Muscle layer of colon (tissue), 2 donors: ENCODE results near the gene CEP83.
"Not testable (repeated sequence)": the region's sequence is repeated elsewhere in the genome, so short reads cannot be mapped to it uniquely, and the experiment has no call there.

Experiments
- H3K27ac ChIP-seq: one replicate; pipeline ENCODE4 v1.7.0; 2013; ENCODE audit warnings: low read depth, mild to moderate bottlenecking, low read length, moderate library complexity
- H3K27me3 ChIP-seq, 2 donors: one replicate each; pipeline ENCODE4 v1.7.0; 2013; ENCODE audit warnings: low read length in 2 of 2, mild to moderate bottlenecking in 2 of 2; ENCODE audit not compliant: insufficient read depth in 2 of 2, control insufficient read depth in 1 of 2
- H3K36me3 ChIP-seq: one replicate; pipeline ENCODE4 v1.7.0; 2013; ENCODE audit warnings: mild to moderate bottlenecking, low read length; ENCODE audit not compliant: insufficient read depth
- H3K4me1 ChIP-seq: one replicate; pipeline ENCODE4 v1.7.0; 2013; ENCODE audit warnings: mild to moderate bottlenecking, low read length; ENCODE audit not compliant: insufficient read depth
- H3K4me3 ChIP-seq, 2 donors: one replicate each; pipeline ENCODE4 v1.7.0; 2013; ENCODE audit warnings: low read length in 2 of 2, low read depth in 1 of 2, mild to moderate bottlenecking in 1 of 2, moderate library complexity in 1 of 2
- H3K9ac ChIP-seq: one replicate; pipeline ENCODE4 v1.7.0; 2013; ENCODE audit warnings: low read length
- H3K9me3 ChIP-seq: one replicate; pipeline ENCODE4 v1.7.0; 2013; ENCODE audit warnings: mild to moderate bottlenecking, low read length
- donor health status: abdominal sarcoma.
- donor health status: Adenocarcinoma of cecum.

CEP83 gene

DNA sequence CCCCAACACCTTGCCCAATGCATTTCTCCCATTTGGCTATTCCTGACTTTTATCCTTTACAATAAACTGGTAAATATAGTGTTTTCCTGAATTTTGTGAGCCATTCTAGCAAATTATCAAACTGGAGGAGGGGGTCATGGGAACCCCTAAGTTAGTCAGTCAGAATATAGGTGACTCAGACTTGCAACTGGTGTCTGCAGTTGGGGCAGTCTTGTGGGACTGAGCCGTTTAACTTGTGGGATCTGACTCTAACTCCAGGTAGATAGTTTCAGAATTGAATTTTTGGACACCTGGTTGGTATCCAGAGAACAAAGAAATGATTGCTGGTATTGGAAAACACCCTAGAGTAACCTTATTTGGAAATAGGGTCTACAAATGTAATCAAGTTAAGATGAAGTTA is 133.4 kb downstream of the CEP83 start:
- Histone ChIP-seq H3K27me3 (no peaks in the 10 kb centered on the region), H3K9ac (no peak overlapping the region), H3K27ac (no peak overlapping the region), H3K4me3 (no peak overlapping the region), H3K36me3 (peaks cover 19% of the 10 kb centered on the region), H3K9me3 (no peaks in the 10 kb centered on the region), H3K4me1 (no peaks in the 10 kb centered on the region)

DNA sequence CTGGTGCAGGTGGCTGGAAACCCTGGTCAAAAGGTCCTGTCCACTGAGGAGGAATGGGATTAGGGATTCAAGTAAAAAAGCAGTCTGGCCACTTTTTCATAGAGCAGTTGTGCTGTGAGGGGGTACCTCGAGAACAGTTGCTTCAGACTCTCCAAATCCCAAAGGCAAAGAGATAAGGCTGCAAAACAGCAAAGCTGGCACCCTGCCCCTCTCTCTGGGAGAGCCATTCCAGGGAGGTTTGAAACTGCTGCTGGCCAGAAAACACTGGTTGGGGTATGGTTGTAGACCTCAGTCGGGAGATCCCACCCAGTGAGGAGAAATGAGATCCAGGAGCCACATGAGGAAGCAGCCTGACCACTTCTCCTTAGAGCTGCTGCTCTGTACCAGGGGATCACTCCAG is 137.3 kb downstream of the CEP83 start:
- Histone ChIP-seq H3K9me3 (no peaks in the 10 kb centered on the region), H3K36me3 (peaks cover 19% of the 10 kb centered on the region), H3K27ac (no peak overlapping the region), H3K4me3 (no peak overlapping the region), H3K4me1 (no peaks in the 10 kb centered on the region), H3K9ac (no peak overlapping the region), H3K27me3 (no peaks in the 10 kb centered on the region)

DNA sequence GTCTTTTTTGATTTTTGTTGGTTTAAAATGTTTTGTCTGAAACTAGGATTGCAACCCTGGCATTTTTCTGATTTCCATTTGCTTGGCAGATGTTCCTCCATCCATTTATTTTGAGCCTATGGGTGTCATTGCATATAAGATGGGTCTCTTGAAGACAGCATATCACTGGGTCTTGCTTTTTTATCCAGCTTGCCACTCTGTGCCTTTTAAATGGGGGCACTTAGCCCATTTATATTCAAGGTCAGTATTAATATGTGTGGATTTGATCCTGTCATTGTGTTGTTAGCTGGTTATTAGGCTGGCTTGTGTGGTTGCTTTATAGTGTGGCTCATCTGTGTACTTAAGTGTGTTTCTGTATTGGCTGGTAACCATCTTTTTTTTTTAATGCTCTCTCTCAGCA is 139.6 kb downstream of the CEP83 start:
- no peaks in the 10 kb centered on the region for H3K27me3 ChIP-seq
- H3K36me3 ChIP-seq = peaks cover 12% of the 10 kb centered on the region
- no peak overlapping the region for H3K9ac ChIP-seq
- no peaks in the 10 kb centered on the region for H3K4me1 ChIP-seq
- no peak overlapping the region for H3K4me3 ChIP-seq
- no peak overlapping the region for H3K27ac ChIP-seq
- no peaks in the 10 kb centered on the region for H3K9me3 ChIP-seq

DNA sequence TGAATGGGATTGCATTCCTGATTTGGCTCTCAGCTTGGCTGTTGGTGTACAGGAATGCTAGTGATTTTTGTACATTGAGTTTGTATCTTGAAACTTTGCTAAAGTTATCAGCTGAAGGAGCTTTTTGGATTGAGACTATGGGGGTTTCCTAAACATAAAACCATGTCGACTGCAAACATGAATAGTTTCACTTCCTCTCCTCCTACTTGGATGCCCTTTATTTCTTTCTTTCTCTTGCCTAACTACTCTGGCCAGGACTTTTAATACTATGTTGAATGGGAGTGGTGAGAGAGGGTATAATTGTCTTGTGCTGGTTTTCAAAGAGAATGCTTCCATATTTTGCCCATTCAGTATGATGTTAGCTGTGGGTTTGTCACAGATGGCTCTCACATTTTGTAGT is 141.5 kb downstream of the CEP83 start:
- no peaks in the 10 kb centered on the region for H3K9me3 ChIP-seq
- H3K27ac ChIP-seq = no peak overlapping the region

DNA sequence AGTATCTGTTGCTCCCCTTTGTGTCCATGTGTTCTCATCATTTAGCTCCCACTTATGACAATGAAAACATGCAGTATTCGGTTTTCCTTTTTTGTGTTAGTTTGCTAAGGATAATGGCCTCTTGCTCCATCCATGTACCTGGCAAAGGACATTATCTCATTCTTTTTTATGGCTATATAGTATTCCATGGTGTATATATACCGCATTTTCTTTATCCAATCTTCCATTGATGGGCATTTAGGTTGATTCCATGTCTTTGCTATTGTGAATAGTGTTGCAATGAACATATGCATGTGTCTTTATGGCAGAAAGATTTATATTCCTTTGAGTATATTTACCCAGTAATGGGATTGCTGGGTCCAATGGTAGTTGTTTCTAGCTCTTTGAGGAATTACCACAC is 143.1 kb downstream of the CEP83 start:
- H3K27ac ChIP-seq, H3K4me1 ChIP-seq, H3K9me3 ChIP-seq, H3K27me3 ChIP-seq, H3K36me3 ChIP-seq, H3K9ac ChIP-seq, H3K4me3 ChIP-seq: not testable (repeated sequence)

More for the DNA sequence above, 141.5 kb downstream of the CEP83 start:
- Histone ChIP-seq H3K9ac (no peak overlapping the region), H3K4me3 (no peak overlapping the region), H3K27me3 (no peaks in the 10 kb centered on the region), H3K4me1 (no peaks in the 10 kb centered on the region), H3K36me3 (peaks cover 10% of the 10 kb centered on the region)

DNA sequence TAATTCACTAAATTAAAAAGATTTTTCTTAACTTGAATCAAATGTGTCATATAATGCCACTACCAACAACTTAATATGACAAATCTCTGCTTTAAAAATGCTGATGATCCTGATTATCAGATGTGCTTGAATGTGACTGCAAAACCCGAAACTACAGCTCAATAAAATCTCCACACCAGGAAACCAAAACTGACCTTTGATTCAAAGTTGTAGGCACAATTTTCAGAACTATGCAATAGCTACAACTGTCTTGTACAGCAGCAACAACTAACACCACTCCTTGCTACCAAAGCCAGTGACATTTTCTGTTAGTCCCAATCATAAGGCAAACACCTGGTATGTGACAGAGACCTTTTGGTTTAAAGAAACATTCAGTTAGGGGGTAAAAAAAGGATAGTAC is 147.3 kb downstream of the CEP83 start:
- peaks cover 18% of the 10 kb centered on the region for H3K36me3 ChIP-seq
- H3K27ac ChIP-seq = no peak overlapping the region
- H3K27me3 ChIP-seq = no peaks in the 10 kb centered on the region
- H3K4me3 ChIP-seq = no peak overlapping the region
- no peak overlapping the region for H3K9ac ChIP-seq
- no peaks in the 10 kb centered on the region for H3K4me1 ChIP-seq
- H3K9me3 ChIP-seq = no peaks in the 10 kb centered on the region

DNA sequence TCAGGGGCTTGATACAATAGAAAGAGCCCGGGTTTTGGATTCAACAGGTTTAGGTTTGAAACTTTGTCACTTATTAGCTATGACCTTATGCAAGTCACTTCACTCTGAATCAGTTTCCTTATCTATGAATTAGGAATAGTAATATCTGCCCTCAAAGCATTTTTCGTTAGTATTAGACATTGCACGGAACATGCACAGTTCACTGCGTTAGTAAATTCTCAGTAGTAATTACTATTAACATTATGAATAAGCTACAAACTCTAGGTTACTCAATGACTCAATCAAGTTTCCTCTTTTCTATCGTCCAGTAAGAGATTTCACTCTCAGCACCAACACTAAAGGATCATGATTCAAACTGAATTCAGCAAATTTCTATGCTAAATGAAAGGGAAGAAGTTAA is 150.3 kb downstream of the CEP83 start:
- Histone ChIP-seq H3K9me3 (no peaks in the 10 kb centered on the region), H3K4me3 (no peak overlapping the region), H3K4me1 (peaks cover 10% of the 10 kb centered on the region), H3K9ac (no peak overlapping the region), H3K36me3 (peaks cover 24% of the 10 kb centered on the region), H3K27ac (no peak overlapping the region), H3K27me3 (no peaks in the 10 kb centered on the region)

DNA sequence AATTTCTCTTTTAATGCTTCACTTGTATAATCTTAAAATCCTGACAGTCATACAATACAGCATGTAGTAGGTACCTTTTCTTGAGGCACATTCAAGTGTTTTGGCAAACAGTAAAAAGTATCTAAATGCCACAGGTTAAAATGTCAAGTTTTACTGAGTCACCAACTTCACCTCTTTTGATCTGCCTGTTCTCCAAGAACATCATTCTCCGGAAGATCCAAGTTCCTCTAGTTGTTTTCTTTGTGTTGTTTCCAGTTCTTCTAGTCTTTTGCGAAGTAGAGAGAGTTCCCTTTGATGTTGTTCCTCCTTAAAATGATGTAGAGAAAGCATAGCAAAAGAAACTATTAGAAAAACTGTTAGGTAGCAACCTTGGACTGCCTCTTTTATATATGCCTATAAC is 151.1 kb downstream of the CEP83 start:
- H3K4me3 ChIP-seq = no peak overlapping the region
- H3K9me3 ChIP-seq = no peaks in the 10 kb centered on the region
- H3K27me3 ChIP-seq = no peaks in the 10 kb centered on the region
- H3K4me1 ChIP-seq = peaks cover 17% of the 10 kb centered on the region
- H3K9ac ChIP-seq = no peak overlapping the region
- peaks cover 24% of the 10 kb centered on the region for H3K36me3 ChIP-seq
- no peak overlapping the region for H3K27ac ChIP-seq

DNA sequence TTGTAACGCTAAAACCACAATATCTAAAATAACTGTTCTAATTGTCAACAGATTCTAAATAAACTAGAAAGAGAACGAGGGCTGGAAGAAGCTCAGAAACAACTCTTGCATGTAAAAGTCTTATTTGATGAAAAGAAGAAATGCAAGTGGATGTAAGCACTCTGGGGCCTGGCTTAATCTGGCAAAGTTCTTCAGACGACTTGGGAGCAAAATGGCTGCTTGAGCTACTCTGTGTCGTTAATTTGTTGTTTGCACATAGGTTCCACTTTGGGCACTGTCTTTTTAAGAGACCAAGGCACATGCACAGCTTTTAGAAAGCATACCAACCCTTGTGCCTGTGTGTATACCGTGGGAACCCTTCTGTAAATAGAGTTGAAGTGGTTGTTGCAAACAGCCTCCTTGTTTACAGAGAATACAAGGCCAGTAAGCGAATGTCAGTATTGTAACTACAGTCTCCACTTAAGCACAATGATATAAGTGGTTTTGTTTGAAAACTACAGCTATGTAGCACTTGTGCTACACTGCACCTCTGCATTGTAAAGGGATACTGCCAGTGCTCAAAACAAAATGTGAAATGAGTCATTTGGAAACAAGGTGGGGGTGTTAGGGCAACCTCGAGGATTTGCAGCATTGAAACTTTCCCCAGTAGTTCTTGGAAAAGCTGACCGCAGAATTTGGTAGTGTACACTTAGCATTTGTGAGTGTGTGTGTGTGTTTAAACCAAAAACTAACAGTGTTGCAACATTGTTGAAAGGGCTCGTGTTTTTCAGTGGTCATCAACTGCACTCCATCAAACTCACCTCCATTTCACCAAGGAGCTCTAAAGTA is 154.3 kb downstream of the CEP83 start:
- H3K9ac ChIP-seq = no peak overlapping the region
- H3K27me3 ChIP-seq = no peaks in the 10 kb centered on the region
- H3K9me3 ChIP-seq = no peaks in the 10 kb centered on the region
- H3K36me3 ChIP-seq = peaks cover 19% of the 10 kb centered on the region
- peaks cover 17% of the 10 kb centered on the region for H3K4me1 ChIP-seq
- no peak overlapping the region for H3K4me3 ChIP-seq
- no peak overlapping the region for H3K27ac ChIP-seq

DNA sequence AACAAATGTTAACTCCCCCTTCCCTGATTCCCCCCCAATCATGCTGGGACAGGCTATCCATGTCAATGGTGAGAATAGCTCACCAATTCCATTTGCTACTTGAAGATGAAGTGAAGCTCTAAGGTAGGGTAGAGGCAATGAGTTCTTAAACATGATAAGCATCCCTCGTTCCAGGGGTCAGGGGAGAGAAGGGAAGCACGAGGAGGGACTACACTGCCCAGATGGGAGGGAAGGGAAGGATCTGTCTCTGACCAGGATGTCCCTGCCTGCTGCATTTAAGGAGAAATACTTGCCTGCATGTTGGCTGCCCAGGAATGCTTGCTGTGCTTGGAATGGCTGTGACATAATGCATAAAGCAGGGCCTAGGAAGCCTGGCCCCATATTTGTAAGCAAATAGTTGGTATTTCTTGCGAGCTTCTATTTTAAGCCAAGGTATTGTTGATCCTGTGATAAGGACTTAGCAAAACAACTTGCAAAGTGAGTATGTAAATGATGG is 155.1 kb downstream of the CEP83 start:
- Histone ChIP-seq H3K27ac (no peak overlapping the region), H3K4me1 (peaks cover 17% of the 10 kb centered on the region), H3K9ac (no peak overlapping the region), H3K9me3 (no peaks in the 10 kb centered on the region), H3K4me3 (no peak overlapping the region), H3K27me3 (no peaks in the 10 kb centered on the region), H3K36me3 (peaks cover 25% of the 10 kb centered on the region)

DNA sequence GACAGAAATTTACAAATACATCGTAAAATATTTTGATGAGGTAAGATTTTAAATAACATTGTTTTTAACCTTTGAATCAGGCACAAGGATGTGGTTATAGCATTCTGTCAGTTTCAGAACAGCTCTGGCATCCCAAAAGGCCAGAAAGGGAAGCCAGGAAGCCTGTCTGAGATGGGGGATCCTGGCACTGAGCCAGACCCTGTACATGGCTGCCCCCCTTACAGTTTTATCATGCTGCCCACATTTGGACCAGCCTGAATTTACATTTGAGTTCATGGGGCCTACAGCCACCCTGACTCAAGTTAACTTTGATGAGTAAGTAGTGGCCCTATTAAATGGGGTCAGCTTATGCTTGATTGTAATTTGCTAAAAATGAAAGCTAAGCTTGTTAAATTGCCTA is 155.7 kb downstream of the CEP83 start:
- Histone ChIP-seq H3K9ac (no peak overlapping the region), H3K9me3 (no peaks in the 10 kb centered on the region), H3K36me3 (peaks cover 19% of the 10 kb centered on the region), H3K4me1 (peaks cover 21% of the 10 kb centered on the region), H3K4me3 (no peak overlapping the region), H3K27ac (no peak overlapping the region), H3K27me3 (no peaks in the 10 kb centered on the region)

DNA sequence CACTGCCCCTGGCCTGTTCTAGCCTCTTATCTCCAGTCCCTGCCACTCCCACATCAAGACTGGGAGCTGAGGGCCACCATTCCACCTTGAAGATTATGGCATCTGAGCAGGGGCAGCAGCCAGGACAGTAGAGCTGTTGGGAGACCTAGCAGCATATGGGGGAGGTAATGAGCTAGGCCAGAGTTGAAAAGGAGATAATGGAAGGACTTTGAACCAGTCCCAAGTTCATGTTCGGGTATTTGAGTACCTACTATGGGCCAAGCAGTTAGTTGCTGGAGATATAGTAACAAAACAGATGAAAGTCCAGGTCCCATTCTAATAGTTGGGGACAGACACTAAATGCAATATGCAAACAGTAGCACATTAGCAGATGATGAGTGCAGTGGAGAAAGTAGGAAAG is 159.8 kb downstream of the CEP83 start:
- no peaks in the 10 kb centered on the region for H3K27me3 ChIP-seq
- H3K36me3 ChIP-seq = peaks cover 8% of the 10 kb centered on the region
- H3K9me3 ChIP-seq = no peaks in the 10 kb centered on the region
- peaks cover 32% of the 10 kb centered on the region for H3K4me1 ChIP-seq
- H3K9ac ChIP-seq = no peak overlapping the region
- H3K27ac ChIP-seq = no peak overlapping the region
- H3K4me3 ChIP-seq = no peak overlapping the region
